HepG2 (cell line): Measurements from ENCODE around the gene YPEL3. TPM values are rescaled to one million over a fixed set of nuclear protein-coding genes. Genes with fewer than 3 reads are reported as not detected.

Source experiments
- BHLHE40 ChIP-seq: IDR thresholded peaks from 2 replicates; pipeline ENCODE4 v1.6.1; 2011; ENCODE audit warnings: low read length, improper control_type of control experiment
- FIP1L1 ChIP-seq: fragments of 200-400 bp; formaldehyde crosslinking; IDR thresholded peaks from 2 replicates; pipeline ENCODE4 v1.6.1; 2018; ENCODE audit warnings: low read depth, mild to moderate bottlenecking, low read length, moderate library complexity, borderline replicate concordance; ENCODE audit not compliant: insufficient read depth
- GTF2F1 ChIP-seq: fragments of 150-350 bp; IDR thresholded peaks from 2 replicates; pipeline ENCODE4 v1.6.1; 2014; ENCODE audit warnings: low read length
- POLR2AphosphoS5 ChIP-seq: IDR thresholded peaks from 2 replicates; pipeline ENCODE4 v1.6.1; 2012; ENCODE audit warnings: low read depth, low read length
- PRPF4 ChIP-seq: fragments of 200-400 bp; formaldehyde crosslinking; IDR thresholded peaks from 2 replicates; pipeline ENCODE4 v1.6.1; 2016; ENCODE audit warnings: low read length, low read depth; ENCODE audit not compliant: poor library complexity, severe bottlenecking
- PTBP1 ChIP-seq: fragments of 200-400 bp; formaldehyde crosslinking; IDR thresholded peaks from 2 replicates; pipeline ENCODE4 v1.6.1; 2018; ENCODE audit warnings: low read length, low read depth; ENCODE audit not compliant: poor library complexity, severe bottlenecking
- SAFB2 ChIP-seq: sonication (generic); formaldehyde crosslinking; IDR thresholded peaks from 2 replicates; pipeline ENCODE4 v1.5.1; 2020; ENCODE audit warnings: missing genetic modification reagents, low read depth, mild to moderate bottlenecking, borderline replicate concordance
- TRAFD1 ChIP-seq: sonication (generic); formaldehyde crosslinking; IDR thresholded peaks from 2 replicates; pipeline ENCODE4 v1.5.1; 2020; ENCODE audit warnings: missing genetic modification reagents, mild to moderate bottlenecking, borderline replicate concordance
- ZFX ChIP-seq: sonication (generic); formaldehyde crosslinking; IDR thresholded peaks from 2 replicates; pipeline ENCODE4 v1.4.0; 2020; ENCODE audit warnings: mild to moderate bottlenecking, low read depth, missing genetic modification reagents, moderate library complexity
- ZMYM2 ChIP-seq: sonication (generic); formaldehyde crosslinking; IDR thresholded peaks from 2 replicates; pipeline ENCODE4 v1.8.0; 2022; ENCODE audit warnings: mild to moderate bottlenecking, missing genetic modification reagents
- ZNF337 ChIP-seq: sonication (generic); formaldehyde crosslinking; IDR thresholded peaks from 2 replicates; pipeline ENCODE4 v1.5.1; 2020; ENCODE audit warnings: missing genetic modification reagents, low read depth, mild to moderate bottlenecking, borderline replicate concordance
- ZNF816 ChIP-seq: sonication (generic); formaldehyde crosslinking; IDR thresholded peaks from 2 replicates; pipeline ENCODE4 v1.8.0; 2022; ENCODE audit warnings: missing genetic modification reagents, mild to moderate bottlenecking, borderline replicate concordance
- ZNF839 ChIP-seq: sonication (generic); formaldehyde crosslinking; IDR thresholded peaks from 2 replicates; pipeline ENCODE4 v1.4.0; 2020; ENCODE audit warnings: missing genetic modification reagents, mild to moderate bottlenecking, borderline replicate concordance
- polyA plus RNA-seq, 8 experiments: library from polyadenylated mRNA; depleted of rRNA in 3 of 8; stranded (reverse) in 7 of 8; unstranded in 1 of 8; fragments of >200 nt; fragmentation: Illumina TruSeq in 4 of 8; extraction: Trizol in 4 of 8; gene quantifications; 2 replicates each; pipeline versions ENCODE4 v1.2.1 to v1.2.3, GENCODE V29; 2011 to 2016; ENCODE audit warnings: low read depth in 4 of 8, missing spikeins in 1 of 8, mixed read lengths in 1 of 8; ENCODE audit not compliant: insufficient read depth in 1 of 8
- total RNA-seq, 5 experiments: library from RNA; depleted of rRNA; stranded (reverse); fragments of >200 nt; fragmentation: Illumina TruSeq; extraction: Trizol; gene quantifications; 2 replicates each; pipeline ENCODE4 v1.2.3, GENCODE V29; 2016; ENCODE audit warnings: low read depth in 1 of 5

The YPEL3 gene
- total and polyA plus RNA-seq, 2 of the 13 experiments (the other 11 are each of a cell fraction or from before 2014, with no cell fraction given): 5.4 to 47.0 TPM

GRCh38 chr16:30069611-30070462, 26.2 kb downstream of the YPEL3 start (continued):
- TF ChIP-seq ZNF839 (CRISPR knock-in tag) (no peak), ZNF337 (CRISPR knock-in tag) (no peak), PRPF4 (no peak), ZMYM2 (CRISPR knock-in tag) (no peak), BHLHE40 (no peak), SAFB2 (CRISPR knock-in tag) (peak; percentile 42; the same call in 1 of the 2 replicates), ZFX (CRISPR knock-in tag) (no peak), POLR2AphosphoS5 (0 out of 2 replicates have a peak, but pooled peaks have one; percentile 17), GTF2F1 (no peak), PTBP1 (no peak), ZNF816 (CRISPR knock-in tag) (no peak), FIP1L1 (no peak), TRAFD1 (CRISPR knock-in tag) (no peak)
